ENCODE measurements around the gene FAM184A.
"Not testable (repeated sequence)": the region's sequence is repeated elsewhere in the genome, so short reads cannot be mapped to it uniquely, and the experiment has no call there.

Gene FAM184A

DNA sequence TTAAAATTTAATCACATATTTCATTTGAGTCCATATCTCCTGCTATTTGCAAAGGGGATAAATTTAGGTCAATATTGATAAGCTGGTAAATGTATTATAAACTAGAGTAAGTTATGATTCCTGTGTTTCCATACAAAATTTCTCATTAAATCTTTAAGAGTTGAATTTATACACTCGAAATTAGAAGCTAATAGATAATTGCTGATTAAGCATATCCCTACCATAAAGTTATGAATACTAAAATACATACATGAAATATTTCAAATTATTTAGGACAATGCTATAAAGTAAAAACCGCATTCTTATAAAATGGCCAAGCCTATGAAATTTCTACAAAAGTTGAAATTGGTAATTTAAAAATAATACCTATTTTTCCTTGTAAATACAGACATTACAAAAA is 71.5 kb downstream of the FAM184A start:
- no peak for DNase-seq

GRCh38 chr6:119002069-119002468 is 76.4 kb downstream of the FAM184A start:
- DNase-seq, result no peak

DNA sequence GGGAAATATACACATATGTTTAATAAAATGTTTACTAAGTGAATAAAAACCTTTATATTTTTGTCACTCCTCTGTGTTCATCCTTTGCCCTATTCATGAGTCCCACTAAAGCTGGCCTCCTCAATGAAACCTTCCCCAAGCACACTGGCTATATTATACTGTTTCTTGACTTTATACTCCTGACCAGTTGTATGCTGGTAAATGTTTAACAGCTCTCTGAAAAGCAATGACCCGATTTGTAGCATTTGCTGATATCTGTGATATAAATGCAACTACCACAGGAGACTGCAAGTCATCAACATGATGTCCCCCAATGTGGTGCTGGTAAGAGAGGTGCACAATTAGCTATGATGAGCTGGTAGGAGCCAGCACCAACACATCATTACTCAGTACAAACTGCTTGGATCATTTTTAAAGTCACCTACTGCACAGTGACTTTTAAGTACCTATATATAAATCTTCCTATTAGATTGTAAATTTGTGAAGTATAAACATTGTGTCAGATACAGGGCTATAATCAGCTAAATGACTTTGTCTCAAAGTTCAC is 78.9 kb downstream of the FAM184A start:
- no peak for DNase-seq

- DNase-seq, result not testable (repeated sequence)
These were observed 81.0 kb downstream of the FAM184A start for GRCh38 chr6:118997426-118997825.

DNA sequence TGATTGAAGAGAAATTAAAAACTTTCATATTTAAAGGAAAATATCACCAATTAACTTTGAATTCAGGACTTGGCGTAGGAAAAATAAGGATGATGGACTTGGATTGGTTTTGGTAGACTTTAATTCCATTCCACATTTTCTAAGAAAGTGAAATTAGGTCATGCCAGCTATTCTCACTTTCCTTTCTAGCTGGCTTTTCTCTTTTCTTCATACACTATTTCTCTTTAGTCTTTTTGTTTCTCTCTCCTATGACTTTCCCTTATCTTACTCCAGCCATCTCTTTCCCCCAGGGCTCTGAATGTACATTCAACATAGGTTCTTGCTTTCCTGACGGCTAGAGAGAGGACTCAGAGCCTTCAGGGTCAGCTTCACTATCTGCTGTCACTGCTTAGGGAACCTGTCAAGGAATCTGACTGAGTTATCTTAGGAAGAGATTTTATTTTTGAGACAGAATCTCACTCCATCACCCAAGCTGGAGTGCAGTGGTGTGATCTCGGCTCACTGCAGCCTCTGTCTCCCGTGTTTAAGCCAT is 82.1 kb downstream of the FAM184A start:
- DNase-seq, result no peak

DNA sequence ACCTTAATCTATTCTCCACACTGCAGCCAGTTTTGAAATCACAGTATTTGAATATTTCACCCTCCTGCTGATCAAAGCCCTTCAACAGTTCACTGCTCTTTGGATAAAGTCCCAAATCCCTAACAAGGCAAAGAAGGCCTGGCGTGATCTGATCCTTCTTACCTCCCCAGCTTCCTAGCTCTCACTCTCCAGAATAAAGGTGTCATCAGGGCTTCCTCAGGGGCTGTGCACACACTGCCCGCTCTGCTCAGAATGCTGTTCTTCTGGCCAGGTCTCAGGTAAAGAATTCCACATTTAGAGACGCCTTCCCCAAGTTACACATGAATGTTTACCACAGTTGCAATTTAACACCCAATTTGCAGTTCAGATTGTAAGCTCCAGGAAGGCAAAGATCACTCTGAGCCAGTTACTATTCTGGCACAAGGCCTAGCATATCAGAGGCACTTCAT is 84.6 kb downstream of the FAM184A start:
- DNase-seq, result no peak

DNA sequence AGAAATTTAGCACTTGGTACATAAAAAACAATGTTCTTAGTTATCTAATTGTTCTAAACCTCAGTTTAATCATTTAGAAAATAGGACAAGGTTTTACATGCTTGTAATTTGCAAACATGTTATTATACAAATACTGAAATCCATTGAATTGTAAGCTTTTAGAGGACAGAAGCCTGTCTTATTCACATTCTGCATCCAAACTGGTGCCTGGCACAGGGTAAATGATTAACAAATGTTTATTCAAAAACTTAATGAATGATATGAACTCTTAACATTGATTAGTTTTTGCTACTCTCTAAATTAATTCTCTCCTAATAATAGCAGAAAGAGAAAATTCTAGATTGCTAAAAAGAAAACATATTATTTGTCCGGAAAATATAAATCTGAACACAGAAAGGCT is 85.1 kb downstream of the FAM184A start:
- DNase-seq, result no peak

- DNase-seq, result no peak
These were observed 86.2 kb downstream of the FAM184A start for GRCh38 chr6:118992186-118992795.

- DNase-seq, result no peak
These were observed 92.2 kb downstream of the FAM184A start for GRCh38 chr6:118986312-118986711.

GRCh38 chr6:118985123-118985830 is 93.2 kb downstream of the FAM184A start:
- no peak for DNase-seq

- no peak for DNase-seq
These were observed 94.1 kb downstream of the FAM184A start for GRCh38 chr6:118984342-118984741.

GRCh38 chr6:118982575-118982911 is 95.9 kb downstream of the FAM184A start:
- no peak for DNase-seq

GRCh38 chr6:118981884-118982574 is 96.4 kb downstream of the FAM184A start:
- DNase-seq, result no peak

DNA sequence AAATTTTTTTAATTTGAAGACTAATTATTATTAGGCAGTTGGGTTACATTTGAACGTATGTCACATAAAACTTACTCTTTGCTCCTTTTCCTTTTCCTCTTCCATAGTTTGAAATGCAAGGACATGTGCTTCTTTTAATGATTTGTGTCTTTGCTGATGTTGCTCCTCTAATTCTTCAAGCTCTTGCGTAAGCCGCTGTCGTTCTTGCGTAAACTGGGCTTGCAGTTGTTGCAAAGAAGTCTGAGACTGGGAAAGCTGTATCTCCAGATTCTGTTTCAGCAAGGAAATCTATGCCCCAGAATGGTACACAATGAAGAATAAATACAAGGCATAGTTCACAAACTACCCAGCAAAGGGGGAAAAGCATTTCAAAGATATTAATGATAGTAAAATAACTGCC is 98.4 kb downstream of the FAM184A start:
- DNase-seq, result no peak

- DNase-seq, result no peak
These were observed 103.7 kb downstream of the FAM184A start for GRCh38 chr6:118974790-118975189.

DNA sequence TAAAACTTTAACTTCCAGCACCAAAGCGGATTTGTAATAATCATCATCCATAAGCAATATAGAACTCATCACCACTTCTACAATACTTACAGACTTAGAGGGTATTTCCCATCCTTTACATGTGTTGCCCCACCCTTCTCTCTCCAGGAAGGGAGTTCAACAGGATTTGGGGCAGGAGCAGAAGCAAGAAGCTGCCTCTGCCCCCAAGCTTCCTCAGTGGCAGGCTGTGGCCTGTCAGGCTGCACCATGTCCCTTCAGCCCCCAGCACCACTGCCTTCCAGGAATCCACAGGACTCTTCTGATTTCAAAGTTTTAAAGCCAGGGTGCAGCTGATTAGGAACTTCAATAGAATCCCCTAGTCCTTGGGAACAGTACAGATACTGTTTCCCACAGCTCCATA is 106.8 kb downstream of the FAM184A start:
- no peak for DNase-seq

DNA sequence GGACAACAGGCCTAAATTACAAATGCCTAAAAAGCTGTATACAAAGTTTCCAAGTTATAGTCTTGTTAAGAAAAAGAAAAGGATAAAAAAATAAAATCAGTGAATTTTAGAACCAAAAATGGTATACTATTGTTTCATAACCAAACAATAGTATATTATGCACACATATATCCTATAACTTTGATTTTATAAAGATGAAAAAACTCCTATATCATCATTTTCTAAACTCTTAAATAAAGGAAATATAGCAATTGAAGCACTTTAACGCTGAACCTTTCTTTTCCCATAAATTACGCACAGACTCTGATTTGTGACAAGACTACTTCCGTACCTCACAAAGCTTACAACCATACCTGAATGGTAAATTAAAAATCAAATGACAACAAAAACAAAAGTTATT is 107.6 kb downstream of the FAM184A start:
- DNase-seq, result no peak

DNA sequence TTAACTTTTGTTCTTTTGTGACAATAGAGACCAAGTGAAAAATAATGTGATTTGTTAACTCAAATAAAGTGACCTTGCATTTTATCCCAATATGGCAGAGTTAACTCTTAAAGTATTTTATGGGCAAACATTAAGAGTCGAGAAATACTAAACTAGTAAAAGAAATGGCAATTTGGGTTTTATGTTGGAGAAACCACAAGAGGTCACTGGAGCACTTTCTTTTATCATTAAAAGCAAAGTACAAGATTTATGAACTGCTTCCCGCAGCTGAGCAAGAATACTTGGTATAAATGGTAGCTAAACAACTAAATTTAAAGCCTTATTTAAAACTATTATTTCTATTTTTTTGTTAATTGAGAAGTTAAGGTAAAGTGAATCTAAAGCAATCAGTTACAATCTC is 110.0 kb downstream of the FAM184A start:
- no peak for DNase-seq

DNA sequence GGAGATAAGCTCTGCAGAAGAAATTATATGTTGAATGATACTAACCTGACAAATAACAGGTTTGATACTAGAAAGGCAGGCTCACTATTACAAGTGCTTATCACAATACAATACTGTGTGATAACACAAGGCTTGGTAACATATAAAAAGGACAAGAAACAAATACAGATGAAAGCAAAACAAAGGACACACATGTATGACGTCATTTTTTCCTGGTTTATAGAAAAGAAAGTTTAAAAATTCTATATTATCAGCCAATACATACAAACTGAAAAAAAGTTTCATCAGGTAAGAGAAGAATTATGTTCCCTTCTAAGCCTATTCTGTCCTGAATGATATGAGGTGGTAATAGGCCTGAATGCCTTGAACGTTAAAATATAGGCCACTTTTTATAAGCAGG is 111.2 kb downstream of the FAM184A start:
- no peak for DNase-seq

GRCh38 chr6:118965843-118966370 is 112.6 kb downstream of the FAM184A start:
- no peak for DNase-seq

DNA sequence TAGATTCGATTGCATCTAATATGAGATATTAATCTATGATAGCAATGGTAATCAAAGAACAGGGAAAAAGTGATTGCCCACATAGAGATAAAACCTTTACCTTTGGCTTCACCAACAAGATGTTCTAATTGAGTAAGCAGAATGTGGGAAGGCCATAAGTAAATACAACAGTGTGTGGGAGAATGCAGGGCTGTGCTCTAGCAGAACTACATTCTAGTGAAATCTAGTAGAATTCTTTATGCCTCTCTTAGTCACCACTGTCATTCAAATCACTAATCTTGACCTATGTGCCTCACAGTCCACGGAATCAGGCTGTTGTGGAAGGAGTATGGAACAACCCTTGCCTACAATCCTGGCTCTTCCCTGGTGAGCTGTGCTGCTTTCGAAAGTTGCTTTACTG is 113.1 kb downstream of the FAM184A start:
- no peak for DNase-seq

GRCh38 chr6:118963003-118963402 is 115.5 kb downstream of the FAM184A start:
- DNase-seq, result no peak

DNA sequence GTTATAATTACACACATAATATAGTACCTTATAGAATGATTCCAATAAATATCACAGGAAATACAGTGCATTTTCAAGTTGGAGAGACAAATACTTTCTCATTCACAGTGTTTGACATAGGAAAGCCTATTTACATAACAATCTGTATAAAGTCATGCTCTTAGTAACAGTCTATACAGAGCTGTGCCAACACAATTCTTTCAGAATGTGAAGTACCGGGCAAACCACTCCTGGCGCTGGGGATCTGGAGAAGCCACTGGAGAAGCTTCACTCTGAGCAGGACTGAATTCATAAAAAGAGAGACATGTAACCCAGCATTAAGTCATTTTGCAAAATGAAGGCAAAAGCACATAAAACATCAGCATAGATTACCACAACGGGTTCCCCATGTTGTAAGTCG is 118.6 kb downstream of the FAM184A start:
- no peak for DNase-seq

GRCh38 chr6:118953391-118953790 is 125.1 kb downstream of the FAM184A start:
- DNase-seq, result no peak
